Activated naive CD4-positive, alpha-beta T cell treated with anti-CD3 and anti-CD28 coated beads, Interleukin-2, amount 50 U/mL, for 72 hours (primary cell): ENCODE measurements around the gene FCER2. TPM values are rescaled to one million over a fixed set of nuclear protein-coding genes. Genes with fewer than 3 reads are reported as not detected.

Experiments used
- ATAC-seq, 2 donors: fragments of 150-1000 bp; cut with Tn5 transposase; 2 replicates each; pipeline ENCODE4 v1.10.0; 2021; ENCODE audit warnings: mild to moderate bottlenecking in 2 of 2, moderate library complexity in 2 of 2
- DNase-seq, 2 donors: peaks; one replicate each; pipeline ENCODE4 v3.0.0; 2021 to 2022; ENCODE audit warnings: low spot score in 2 of 2
- H3K27ac Mint-ChIP-seq, 2 donors: one replicate each; pipeline ENCODE4 v1.8.0; 2022; ENCODE audit warnings: mild to moderate bottlenecking in 2 of 2, mixed read lengths in 2 of 2
- H3K36me3 Mint-ChIP-seq, 2 donors: one replicate each; pipeline ENCODE4 v1.8.0; 2022; ENCODE audit warnings: mixed read lengths in 2 of 2
- H3K9me3 Mint-ChIP-seq, 2 donors: one replicate each; pipeline ENCODE4 v1.8.0; 2022; ENCODE audit warnings: mixed read lengths in 2 of 2
- total RNA-seq, 2 donors: library from RNA; stranded (reverse); gene quantifications; one replicate each; pipeline ENCODE4 v1.2.3, GENCODE V29; 2022

Gene FCER2
- total RNA-seq, 2 donors from 2014 or later, result 0.56 to 0.57 TPM

- Mint-ChIP-seq H3K27ac (no peak overlapping the region), H3K9me3 (no peaks in the 10 kb centered on the region), H3K36me3 (no peaks in the 10 kb centered on the region)
- DNase-seq (no peak), ATAC-seq (no peak)
Observed at GRCh38 chr19:7710616-7711015, 8.7 kb upstream of the FCER2 start.

DNA sequence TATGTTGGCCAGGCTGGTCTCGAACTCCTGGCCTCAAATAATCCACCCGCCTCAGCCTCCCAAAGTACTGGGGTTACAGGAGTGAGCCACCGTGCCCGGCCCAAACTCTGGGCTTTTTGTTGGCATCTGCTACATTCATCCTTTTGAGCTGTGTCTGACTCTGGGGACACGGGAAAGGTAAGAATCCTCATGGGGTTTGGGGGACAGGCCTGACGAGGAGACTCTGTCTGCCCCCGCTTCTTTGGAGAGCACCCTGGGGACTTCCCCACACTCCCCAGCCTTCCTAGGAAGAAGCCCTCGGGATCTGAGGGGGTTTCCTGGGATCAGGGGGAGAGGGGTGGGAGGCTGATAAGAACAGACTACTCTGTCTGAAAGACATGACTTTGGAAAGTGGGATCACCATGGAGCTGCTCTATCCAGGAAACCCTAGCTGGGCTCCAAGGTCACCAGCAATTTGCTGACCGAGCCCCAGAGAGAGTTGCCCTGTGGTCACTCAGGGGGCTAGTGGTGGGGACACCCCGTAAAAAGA lies 8.1 kb upstream of the FCER2 start:
- H3K27ac Mint-ChIP-seq, result no peak overlapping the region

DNA sequence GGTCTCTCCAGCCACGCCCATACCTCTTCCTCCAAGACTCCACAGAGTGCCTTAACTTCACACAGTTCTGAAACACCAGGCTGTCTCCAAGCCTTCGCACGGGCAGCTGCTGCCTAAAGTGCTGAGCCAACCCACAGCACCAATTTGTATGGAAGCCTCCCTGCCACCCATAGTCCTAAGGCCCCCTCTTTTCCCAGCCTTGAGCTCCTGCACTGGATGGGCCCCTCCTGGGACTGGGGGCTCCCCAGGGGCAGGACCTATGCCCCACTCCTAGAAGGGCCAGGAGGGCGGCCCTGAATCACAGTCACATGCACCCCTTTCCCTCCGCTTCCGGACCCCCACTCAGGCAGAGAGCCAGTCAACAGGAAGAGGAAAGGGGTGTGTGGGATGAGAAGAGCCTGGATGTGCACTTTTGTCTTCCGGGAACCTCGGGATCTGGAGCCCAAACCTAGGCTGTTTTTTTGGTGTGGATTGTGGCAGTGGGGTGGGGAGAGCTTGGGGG lies 5.1 kb upstream of the FCER2 start:
- DNase-seq (no peak), ATAC-seq (no peak)
- Mint-ChIP-seq H3K9me3 (no peaks in the 10 kb centered on the region), H3K36me3 (no peaks in the 10 kb centered on the region), H3K27ac (peak overlapping the region in 1 of 2 donors; percentile 73)

More for the DNA sequence above, 8.1 kb upstream of the FCER2 start:
- Mint-ChIP-seq H3K9me3 (no peaks in the 10 kb centered on the region), H3K36me3 (no peaks in the 10 kb centered on the region)
- ATAC-seq (no peak), DNase-seq (no peak)

GRCh38 chr19:7706188-7706954 lies 4.4 kb upstream of the FCER2 start:
- H3K27ac Mint-ChIP-seq, result peak overlapping the region; percentile 73 to 75
- H3K36me3 Mint-ChIP-seq, result no peaks in the 10 kb centered on the region
- DNase-seq (no peak), ATAC-seq (no peak)
- no peaks in the 10 kb centered on the region for H3K9me3 Mint-ChIP-seq

DNA sequence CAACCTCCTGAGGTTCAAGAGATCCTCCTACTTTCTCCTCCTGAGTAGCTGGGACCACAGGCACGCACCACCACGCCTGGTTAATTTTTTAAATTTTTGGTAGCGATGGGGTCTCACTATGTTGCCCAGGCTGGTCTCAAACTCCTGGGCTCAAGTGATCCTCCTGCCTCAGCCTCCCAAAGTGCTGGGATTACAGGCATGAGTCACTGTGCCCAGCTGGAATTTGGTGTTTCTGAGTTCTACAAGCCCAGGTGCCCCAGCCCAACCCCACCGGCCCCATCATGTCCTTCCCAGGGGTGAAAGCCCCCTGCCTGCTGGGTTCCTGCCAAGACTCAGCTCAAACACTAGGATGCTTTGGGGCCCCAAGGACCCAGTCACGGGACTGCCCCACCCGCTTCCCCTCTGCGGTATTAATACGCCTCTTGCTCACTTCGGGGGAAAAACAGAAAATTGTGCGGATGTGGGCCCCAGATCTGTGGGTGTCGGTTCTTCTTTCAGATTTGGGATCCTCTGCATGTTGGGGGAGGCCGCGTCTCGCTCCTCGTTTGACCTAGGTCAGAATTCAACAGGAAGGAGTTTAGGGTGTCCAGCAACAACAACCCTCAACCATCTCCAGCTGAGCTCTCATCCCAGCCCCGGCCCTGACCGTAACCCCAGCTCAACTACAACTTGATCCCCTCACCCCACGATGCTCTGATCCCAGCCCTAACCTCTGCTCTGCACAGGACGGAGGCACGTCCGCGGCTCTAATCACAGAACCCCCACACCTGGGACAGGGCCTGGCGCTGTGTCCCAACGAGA lies 3.7 kb upstream of the FCER2 start:
- Mint-ChIP-seq H3K9me3 (no peaks in the 10 kb centered on the region), H3K36me3 (no peaks in the 10 kb centered on the region), H3K27ac (peak overlapping the region; percentile 73 to 75)
- ATAC-seq (peak; percentile 92 to 97), DNase-seq (peak; percentile 61 to 79)

DNA sequence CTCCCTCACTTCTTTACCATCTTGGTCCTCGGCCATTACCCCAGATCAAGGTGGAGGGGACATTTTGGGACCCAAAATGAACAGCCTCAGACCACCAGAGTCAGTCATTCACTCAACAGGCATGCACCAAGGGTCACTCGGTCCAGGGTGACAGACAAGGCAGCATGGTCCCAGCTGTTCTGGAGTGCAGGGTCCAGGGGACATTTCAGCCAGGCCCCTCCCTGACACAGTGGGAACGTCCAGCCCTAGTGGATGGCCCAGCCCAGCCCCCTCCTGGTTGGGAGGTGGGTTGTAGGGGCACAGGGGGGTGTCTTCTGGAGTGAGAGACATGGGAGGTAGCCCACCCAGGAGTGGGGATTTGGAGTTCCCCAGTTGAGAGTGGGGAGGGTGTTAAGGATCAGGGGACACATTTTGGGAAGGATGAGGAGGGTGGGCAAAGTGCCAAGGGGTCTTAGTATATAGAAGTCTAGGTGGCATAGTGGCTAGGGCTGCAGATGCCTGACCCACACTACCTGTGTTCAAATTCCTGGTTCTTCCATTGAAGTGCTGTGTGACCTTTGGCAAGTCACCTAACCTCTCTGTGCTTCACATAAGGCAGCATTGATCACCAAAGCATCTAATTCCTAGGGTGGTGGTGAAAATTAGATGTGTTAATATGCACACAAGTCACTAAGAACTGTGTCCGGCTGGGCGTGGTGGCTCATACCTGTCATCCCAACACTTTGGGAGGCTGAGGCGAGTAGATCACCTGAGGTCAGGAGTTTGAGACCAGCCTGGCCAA lies 2.5 kb upstream of the FCER2 start:
- ATAC-seq (no peak), DNase-seq (no peak)
- Mint-ChIP-seq H3K9me3 (no peaks in the 10 kb centered on the region), H3K36me3 (no peaks in the 10 kb centered on the region), H3K27ac (no peak overlapping the region)

DNA sequence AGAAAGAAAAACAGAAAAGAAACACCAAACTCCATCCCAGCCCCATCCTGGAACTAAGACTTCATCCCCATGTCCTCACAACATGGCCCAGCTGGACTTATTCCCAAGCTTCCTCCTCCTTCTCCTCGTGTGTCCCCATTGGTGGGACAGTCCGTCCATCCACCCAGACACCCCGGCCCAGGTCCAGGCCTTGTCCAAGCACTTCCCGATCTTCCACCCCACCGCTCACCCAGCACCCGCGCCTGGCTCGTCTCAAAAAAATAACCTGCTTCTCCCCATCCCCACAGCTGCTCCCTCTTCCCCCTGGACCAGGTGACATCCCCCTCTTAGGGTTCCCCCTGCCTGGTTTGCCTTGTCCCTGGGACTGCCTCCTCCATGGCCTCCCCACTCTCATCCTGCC lies 1.4 kb upstream of the FCER2 start:
- Mint-ChIP-seq H3K27ac (no peak overlapping the region), H3K9me3 (no peaks in the 10 kb centered on the region), H3K36me3 (no peaks in the 10 kb centered on the region)
- DNase-seq, result no peak
- no peak for ATAC-seq

DNA sequence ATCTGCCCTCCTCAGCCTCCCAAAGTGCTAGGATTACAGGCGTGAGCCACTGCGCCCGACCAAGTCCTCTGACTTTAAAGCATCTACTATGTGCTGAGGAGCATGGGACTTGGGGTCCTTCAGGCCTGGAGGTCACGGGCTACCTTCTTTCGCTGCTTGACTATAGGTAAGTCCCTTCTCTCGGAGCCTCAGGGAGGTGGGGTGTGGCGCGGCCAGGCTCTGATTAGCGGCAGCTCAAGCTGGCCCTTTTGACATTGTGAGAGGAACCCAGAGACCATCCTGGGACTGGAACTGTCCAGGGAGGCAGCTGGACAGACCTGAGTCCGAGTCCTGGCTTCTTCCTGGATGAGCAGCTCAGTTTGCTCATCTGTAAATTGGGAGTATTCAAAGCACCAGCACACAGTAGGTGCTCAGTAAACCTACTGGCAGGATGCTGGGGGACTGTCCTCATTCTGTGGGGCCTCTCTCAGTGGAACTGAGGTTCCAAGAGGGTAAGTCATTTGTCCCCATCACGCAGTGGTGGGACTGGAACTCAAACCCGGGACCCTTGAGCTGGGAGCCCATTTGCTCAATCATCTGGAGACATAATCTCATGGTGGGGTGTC lies 780 bp downstream of the FCER2 start:
- H3K9me3 Mint-ChIP-seq, result no peaks in the 10 kb centered on the region
- no peak for ATAC-seq
- H3K27ac Mint-ChIP-seq, result no peak overlapping the region
- H3K36me3 Mint-ChIP-seq, result no peaks in the 10 kb centered on the region
- DNase-seq, result no peak

- Mint-ChIP-seq H3K36me3 (no peaks in the 10 kb centered on the region), H3K9me3 (no peaks in the 10 kb centered on the region), H3K27ac (peak overlapping the region; percentile 8 to 23)
- DNase-seq (peak in 1 of 2 donors; percentile 41), ATAC-seq (peak; percentile 80 to 81)
Observed at GRCh38 chr19:7699417-7700401, 2.2 kb downstream of the FCER2 start.

- DNase-seq (no peak), ATAC-seq (no peak)
- Mint-ChIP-seq H3K9me3 (no peaks in the 10 kb centered on the region), H3K27ac (peak overlapping the region; percentile 8 to 23), H3K36me3 (no peaks in the 10 kb centered on the region)
Observed at GRCh38 chr19:7699003-7699402, 2.9 kb downstream of the FCER2 start.

DNA sequence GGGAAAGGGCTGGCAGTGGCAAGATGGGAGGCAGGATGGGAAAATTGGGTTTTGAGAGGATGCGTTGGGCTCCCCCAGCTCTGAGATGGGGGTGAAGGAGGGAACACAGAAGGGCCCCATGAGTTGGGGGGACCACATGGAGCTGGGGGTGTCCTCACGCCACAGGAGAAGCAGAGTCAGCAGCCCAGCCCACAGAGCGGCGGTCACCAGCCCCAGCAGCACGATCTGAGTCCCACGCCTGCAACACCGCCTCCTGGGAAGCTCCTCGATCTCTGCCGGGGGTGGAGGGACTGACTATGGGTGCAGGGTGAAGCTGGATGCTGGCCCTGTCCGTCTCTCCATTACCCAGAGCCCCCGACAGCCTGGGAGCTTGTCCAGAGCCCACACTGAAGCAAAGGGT lies 3.3 kb downstream of the FCER2 start:
- H3K36me3 Mint-ChIP-seq, result no peaks in the 10 kb centered on the region
- no peak for ATAC-seq
- no peaks in the 10 kb centered on the region for H3K9me3 Mint-ChIP-seq
- no peak for DNase-seq
- H3K27ac Mint-ChIP-seq, result no peak overlapping the region

GRCh38 chr19:7697721-7698287 lies 4.1 kb downstream of the FCER2 start:
- Mint-ChIP-seq H3K9me3 (no peaks in the 10 kb centered on the region), H3K27ac (no peak overlapping the region), H3K36me3 (no peaks in the 10 kb centered on the region)
- no peak for ATAC-seq
- DNase-seq, result no peak

- no peak for DNase-seq
- Mint-ChIP-seq H3K9me3 (no peaks in the 10 kb centered on the region), H3K36me3 (no peaks in the 10 kb centered on the region), H3K27ac (no peak overlapping the region)
- ATAC-seq, result no peak
Observed at GRCh38 chr19:7694499-7694898, 7.4 kb downstream of the FCER2 start.

DNA sequence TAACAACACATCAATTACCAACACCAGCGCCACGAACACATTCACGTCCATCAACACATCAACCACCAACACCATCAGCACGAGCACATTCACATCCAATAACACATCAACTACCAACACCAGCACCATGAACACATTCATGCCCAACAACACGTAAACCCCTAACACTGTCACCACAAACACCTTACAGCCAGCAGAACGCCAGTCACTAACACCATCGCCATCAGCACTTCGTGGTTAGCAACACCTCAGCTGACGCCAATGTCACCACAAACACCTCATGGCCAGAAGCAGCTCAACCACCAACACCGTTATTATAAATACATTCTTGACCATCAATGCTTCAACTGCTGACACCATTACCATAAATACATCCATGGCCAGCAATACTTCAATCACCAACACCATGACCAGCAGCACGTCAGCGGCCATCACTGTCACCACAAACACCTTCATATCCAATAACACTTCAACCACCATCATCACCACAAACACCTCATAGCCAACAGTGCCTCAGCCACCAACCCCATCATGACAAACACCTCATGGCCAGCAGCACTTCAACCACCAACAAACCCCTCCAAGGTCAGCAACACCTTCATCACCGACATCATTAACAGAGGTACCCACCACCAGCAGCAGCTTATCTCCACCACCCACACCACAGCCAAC lies 9.4 kb downstream of the FCER2 start:
- Mint-ChIP-seq H3K27ac (no peak overlapping the region), H3K36me3 (no peaks in the 10 kb centered on the region), H3K9me3 (no peaks in the 10 kb centered on the region)
- ATAC-seq (peak; percentile 21 to 45), DNase-seq (no peak)

DNA sequence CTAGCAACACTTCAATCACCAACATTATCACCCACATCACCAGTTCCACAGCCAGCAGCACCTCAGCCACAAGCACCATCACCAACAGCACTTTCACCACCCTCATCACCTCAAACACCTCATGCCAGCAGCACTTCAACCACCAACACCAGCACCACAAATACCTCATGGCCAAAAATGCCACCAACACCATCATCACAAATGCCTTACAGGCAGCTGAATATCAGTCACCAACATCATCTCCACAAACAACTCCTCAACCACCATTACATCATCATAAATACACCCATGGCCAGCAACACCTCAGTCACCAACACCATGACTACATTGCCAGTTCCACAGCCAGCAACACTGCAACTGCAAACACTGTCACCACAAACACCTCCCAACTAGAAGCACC lies 10.4 kb downstream of the FCER2 start:
- Mint-ChIP-seq H3K36me3 (no peaks in the 10 kb centered on the region), H3K9me3 (no peaks in the 10 kb centered on the region), H3K27ac (no peak overlapping the region)
- ATAC-seq, result peak; percentile 43 to 71
- DNase-seq, result no peak
